Activated T-cell treated with anti-CD3 and anti-CD28 coated beads for 1 hour (primary cell): ENCODE measurements around the gene FAAP24.
"Not testable (repeated sequence)": the region's sequence is repeated elsewhere in the genome, so short reads cannot be mapped to it uniquely, and the experiment has no call there.

Experiments
- DNase-seq: peaks from one replicate; pipeline ENCODE4 v3.0.0-alpha.2; 2020; ENCODE audit warnings: low read depth

Gene FAAP24, protein sequence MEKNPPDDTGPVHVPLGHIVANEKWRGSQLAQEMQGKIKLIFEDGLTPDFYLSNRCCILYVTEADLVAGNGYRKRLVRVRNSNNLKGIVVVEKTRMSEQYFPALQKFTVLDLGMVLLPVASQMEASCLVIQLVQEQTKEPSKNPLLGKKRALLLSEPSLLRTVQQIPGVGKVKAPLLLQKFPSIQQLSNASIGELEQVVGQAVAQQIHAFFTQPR

DNA sequence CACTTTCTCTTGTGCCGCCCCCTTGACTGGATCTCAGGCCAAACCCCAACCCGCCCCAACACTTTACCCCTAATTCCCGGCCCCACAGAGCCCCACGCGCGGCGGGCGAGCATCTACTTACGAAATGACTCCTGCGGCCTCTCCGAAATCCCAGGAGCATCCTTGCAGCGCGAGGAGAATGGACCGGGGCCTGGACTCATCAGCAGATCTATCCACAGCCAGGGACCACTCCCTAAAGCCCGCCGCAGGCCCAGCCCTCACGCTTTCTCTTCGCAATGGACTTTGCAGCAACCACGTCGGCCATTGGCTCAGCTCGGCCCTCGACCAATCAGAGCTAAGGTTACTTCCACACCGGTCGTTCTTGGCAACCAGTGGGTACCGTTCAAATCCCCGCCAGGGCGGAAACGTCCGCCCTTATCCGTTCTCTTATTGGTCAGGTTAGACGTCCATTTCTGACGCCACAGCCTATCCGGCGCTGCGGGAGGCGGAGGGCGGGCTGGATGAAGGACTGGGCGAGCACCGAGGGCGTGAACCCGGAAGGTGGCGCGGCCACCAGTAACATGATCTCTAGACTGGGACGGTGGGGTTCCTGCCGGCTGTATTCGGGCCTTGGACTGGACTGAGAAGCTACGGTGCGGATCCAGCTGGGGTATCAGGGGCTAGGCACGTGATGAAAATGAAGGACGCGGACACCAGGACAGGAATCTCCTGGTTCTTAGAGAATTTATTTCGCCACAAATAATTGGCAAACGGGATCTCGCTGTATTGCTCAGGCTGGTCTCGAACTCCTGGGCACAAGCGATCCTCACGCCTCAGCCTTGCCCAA lies at the start of gene FAAP24, which contains the start of gene CEP89:
FAAP24 (plus strand) TSS at position 528 of the 826 bp plus-strand sequence. CDS start 955 bp downstream, outside the sequence.
CEP89 (minus strand) TSS at position 244 of the 826 bp plus-strand sequence; CDS start at position 160, 84 bp downstream.
- peak; percentile 93 for DNase-seq

DNA sequence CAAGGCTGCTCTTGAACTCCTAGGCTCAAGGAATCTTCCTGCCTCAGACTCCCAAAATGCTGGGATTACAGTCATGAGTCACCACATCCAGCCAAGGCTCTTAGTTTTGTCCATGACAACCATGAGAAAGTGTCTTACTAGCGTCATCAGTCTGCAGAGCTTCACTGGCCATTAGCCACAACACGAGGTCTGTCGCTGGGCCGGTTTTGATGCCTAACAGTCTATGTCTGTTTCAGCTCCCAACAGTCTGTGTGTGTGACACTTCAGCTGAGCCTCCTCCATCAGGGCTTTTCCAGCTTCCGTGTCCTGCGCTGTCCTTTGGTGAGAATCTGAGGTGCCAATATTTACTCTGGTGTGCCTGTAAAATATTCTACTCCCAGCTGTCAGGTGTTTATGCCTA lies 47.8 kb upstream of the FAAP24 start:
- no peak for DNase-seq

DNA sequence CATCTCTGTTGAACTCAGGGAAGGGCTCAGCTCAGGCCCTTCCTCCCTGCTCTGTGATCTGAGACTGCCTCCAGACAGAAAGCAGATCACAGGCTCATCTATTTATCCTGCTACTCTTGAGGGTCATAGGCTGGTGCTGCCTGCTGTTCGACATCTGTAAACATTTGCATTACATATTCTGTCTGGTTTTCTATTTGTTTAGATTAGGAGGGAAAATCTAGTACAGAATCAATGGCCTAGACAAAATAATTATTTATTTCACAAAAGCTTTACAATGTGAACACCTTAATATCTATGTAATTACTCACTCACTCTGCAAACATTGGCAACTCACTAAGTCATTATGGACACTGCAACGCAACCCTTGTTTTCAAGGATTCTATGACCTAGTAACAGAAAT lies 43.2 kb upstream of the FAAP24 start:
- no peak for DNase-seq

DNA sequence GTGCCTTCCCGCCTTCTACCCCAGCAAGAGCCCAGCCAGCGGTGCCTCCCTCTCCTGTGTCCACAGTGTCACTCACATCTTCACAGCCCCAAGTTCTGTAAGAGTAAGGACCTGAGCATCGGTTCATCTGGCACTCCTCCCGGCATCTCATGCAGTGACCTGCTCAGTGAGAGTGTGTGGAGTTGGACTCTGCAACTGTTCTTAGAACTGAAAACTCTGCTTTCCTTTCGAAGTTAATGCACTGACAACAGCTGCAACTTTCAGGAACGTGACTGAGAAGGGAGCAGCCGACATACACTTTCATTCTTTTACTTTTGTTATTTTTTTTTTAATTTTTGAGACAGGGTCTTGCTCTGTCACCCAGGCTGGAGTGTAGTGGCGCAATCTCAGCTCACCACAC lies 41.5 kb upstream of the FAAP24 start:
- no peak for DNase-seq

DNA sequence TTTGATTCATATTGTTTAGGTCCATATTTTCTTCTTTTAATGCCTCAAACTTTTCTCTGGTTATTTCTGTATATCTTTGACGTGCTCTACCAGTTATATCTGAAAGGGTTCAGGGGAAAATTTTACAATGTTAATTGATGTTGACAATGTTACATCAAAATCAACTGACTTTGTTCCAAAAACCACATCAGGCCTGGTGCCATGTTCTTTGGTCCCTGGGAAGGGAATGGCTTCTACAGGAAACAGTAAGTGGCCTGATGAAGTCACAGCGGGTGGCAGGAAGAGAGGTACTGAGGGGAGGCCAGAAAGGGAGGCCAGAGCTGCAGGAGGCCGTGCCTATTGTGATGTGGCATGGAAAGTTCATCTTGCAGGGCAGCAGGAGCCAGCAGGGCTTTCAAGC lies 38.5 kb upstream of the FAAP24 start:
- DNase-seq: no peak

DNA sequence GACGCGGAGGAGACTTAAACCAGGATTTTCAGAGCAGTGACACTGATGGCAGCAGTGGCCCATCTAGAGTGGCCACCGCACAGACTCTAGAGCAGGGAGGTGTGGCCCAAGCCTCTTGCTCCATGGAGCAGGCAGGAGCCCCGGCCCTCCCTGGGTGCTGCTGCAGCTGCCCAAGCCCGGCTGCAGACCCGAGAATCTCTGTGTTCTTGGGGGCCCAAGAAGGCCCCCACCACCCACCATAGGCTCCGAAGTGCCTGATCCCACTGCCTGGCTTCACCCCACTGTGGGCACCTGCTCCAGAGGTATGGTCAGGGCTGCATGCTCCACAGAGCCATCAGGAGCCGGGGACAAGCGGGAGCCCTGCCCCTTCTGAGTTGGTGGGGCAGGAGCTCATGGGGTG lies 36.4 kb upstream of the FAAP24 start:
- no peak for DNase-seq

DNA sequence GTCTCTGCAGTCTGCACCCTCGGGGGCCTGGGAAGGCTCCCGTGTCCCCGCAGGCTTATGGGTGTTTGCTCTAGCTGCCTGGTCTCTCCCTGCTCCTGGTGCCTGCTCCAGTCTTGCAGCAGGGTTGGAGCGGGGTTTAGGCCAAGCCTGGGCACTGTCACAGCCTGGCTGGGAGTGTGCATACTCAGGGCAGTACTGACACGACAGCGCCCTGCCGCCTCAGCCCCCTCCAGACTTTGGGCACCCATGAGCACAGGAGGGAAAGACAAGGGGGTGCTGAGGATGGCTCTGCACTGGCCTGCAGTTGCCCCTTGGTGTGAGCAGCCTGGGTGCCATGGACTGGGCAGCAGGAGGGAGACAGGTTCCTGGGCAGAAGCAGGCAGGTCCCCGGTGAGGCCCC lies 36.0 kb upstream of the FAAP24 start:
- no peak for DNase-seq

DNA sequence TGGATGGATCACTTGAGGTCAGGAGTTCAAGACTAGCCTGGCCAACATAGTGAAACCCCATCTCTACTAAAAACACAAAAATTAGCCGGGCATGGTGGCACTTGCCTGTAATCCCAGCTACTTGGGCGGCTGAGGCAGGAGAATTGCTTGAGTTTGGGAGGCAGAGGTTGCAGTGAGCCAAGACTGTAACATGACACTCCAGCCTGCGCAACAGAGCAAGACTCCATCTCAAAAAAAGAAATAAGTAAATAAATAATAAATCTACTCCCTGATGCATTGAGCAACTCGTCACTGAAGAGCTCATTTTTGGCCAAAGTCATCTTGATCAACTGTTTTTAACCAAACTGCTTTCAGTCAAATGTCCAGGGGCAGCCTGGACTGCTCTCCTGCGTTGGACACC lies 30.8 kb upstream of the FAAP24 start:
- DNase-seq: not testable (repeated sequence)

DNA sequence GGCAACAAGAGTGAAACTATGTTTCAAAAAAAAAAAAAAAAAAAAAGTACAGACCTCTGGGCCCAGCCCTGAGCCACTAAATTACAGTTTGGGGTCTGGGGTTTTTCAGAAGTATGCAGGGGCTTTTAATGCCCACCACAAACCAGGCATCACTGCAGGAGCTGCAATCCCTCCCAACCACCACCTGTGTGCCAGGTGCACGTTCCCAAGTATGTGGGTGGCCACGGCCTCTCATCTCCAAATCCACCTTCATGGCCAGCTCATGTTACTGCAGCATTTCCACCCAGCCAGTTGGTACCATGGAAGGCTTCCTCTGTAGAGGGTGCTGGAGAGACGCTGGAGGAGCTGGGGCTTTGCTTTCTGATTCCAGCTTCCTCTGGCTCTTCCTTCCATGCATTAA lies 26.8 kb upstream of the FAAP24 start:
- no peak for DNase-seq

DNA sequence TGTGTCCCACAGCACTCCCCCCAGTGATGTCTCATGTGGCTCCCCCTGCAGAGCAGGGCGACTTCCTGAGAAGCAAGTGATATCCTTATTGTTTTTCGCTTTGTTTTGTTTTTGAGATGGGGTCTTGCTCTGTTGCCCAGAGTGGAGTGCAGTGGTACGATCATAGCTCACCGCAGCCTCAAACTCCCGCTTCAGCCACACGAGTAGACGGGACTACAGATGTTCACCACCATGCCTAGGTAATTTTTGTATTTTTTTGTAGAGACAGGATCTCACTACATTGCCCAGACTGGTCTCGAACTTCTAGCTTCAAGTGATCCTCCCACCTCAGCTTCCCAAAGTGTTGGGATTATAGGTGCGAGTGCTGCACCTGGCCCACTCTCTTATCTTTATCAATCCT lies 5.3 kb upstream of the FAAP24 start:
- DNase-seq: no peak

DNA sequence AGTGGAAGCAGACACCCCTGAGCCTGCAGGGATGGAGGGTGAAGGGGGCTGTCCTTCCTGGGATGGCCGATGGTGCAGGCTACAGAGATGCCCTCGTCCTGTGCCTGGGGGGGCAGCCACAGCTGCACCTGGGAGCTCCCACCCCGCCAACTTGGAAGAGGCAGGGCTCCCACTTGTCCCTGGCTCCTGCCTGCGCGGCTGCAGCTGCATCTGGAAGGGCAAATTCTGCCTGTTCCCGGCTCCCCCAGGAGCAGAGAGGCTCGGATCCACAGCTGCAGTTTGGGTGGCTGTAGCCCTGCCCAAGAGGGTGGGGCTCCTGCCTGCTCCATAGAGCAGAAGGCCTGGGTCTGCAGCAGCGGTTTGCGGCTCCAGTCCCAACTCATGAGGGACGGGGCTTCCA lies 2.5 kb upstream of the FAAP24 start:
- DNase-seq: no peak

DNA sequence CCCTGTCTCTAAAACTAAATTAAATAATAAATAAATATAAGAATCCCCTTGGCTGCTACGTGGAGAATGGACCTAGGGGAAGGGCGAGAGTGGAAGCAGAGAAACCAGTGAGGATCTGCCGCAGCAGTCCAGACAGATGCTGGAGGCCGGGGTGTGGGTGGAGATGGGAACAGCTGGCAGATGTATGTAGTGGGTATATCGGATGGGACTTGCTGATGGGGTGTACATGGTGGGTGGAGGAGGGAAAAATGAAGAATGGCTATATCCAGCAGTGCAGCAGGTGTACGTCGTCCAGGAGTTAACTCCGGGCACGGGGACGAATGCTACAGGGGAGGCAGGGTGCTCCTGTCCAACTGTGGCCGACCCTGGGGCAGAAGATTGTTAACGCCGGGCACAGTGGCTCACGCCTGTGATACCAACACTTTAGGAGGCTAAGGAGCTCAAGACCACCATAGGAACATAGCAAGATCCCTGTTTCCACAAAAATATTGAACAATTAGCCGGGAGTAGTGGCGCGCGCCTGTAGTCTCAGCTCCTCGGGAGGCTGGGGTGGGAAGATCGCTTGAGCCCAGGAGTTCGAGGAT lies 938 bp upstream of the FAAP24 start:
- DNase-seq: no peak

DNA sequence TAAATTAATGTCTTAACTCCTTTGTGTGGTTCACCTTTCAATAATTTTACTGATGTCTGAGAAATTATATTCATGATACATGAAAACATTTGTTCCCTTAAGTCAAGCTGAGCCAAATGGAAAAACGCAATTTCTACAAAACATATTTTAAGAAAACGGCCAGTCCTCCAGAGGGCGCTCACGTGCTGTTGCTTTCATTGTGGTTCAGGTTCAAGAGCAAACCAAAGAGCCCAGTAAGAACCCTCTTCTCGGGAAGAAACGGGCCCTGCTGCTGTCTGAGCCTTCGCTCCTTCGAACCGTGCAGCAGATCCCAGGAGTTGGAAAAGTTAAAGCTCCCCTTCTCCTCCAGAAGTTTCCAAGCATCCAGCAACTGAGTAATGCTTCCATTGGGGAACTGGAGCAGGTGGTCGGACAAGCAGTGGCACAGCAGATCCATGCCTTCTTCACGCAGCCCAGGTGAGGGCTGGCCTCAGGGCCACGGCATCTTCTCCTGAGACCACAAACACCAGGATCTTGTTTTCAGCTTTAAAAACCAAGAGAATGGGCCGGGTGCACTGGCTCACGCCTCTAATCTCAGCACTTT lies 4.3 kb downstream of the FAAP24 start:
- peak; percentile 68 for DNase-seq

DNA sequence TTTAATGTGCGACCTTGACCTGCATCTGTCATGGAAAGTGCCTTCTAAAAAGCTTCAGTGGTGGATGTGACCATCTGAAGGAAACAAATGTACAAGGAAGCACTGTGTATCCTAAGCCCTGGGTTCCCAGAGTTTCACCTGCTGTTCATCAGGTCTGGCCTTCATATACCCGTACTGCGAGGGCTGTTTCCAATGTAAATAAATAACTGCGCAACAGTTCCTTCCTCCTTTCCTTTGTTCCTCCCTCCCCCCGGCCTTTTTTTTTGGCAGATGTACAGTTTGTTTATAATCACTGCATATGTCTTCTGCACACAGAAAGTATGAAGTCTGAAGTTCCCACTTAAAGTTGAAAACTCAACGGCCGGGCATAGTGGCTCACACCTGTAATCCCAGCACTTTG lies 5.2 kb downstream of the FAAP24 start:
- DNase-seq: no peak

DNA sequence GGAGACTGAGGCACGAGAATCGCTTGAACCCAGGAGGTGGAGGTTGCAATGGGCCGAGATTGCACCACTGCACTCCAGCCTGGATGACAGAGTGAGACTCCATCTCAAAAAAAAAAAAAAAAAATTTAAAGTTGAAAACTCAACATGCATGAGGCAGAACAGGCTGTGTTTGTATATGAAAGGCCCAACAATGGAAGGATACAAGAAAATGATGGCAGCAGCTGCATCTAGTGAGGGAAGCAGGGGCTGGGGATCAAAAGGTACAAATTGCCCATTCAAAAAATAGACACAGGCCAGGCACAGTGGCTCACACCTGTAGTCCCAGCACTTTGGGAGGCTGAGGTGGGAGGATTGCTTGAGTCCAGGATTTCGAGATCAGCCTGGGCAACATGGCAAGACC lies 5.8 kb downstream of the FAAP24 start:
- not testable (repeated sequence) for DNase-seq

DNA sequence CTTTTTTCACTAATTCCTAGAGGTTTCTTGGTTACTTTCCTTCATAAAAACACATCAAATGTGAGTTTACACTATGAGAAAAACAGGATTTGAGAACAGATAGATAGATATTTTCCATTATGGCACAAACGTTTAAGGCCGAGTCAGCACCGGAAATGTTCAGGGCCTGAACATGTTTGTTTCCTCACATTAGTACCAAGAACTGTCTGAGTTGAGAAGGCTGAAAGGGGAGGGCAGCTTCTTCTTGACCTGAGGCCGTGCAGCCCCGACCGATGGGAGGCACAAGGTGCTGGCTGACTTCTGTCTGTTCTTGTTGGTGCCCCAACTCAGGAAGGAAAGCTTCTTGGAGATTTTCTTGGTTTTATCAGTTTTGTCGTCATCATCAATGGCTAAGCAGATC lies 7.8 kb downstream of the FAAP24 start:
- not testable (repeated sequence) for DNase-seq

DNA sequence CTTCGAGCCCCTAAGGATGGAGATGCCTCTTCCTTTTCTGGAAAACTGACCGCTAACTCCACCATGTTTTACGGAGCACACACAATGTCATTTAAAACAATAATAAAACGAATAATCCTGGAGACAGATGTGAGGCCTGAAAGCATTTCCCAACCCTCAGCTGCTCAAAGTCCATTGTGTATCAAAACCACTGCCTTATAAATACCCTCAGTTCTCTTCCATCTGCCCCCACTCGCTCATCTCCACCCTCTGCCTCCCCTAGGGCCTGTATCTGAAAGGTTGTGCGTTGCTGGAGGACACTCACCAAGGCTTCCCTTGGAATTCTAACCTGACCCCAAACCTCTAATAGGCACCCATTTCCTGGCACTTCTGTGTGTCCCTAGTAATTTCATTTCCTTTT lies 10.4 kb downstream of the FAAP24 start:
- DNase-seq: not testable (repeated sequence)

DNA sequence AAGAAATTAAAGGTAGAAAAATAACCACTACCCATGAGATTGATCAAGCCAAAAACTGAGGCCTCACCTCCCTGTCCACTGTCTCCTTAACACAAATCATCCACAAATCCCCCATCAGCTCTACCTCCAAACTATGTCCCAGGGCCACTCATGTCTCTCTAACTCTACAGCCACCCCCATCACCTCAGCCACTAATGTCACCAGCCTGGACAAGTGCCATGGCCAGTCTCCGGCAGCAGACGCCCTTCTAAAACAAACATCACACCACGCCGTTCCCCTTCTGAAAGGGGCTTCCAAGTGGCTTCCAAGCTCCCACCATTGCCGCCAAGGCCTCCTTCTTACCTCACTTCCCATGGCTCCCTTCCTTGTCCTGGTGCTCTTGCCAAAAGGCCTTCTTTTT lies 16.2 kb downstream of the FAAP24 start:
- not testable (repeated sequence) for DNase-seq

DNA sequence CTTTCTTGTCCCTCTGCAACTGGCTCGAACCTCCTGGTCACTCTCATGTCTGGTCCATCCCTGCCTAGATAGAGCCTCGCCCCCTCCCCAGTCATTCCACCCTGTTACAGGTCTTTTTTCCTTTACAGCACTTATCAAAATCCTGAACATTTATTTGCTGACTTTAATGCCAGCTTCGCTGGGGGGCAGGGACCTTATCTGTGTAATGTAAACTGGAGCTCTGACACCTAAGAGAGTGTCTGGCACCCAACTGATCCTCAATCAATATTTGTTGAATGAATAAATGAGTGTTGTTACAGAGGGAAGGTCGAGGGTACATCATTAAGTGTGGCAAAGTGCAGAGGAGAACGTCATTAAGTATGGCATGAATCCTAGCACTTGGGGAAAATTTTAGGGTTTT lies 16.7 kb downstream of the FAAP24 start:
- DNase-seq: no peak

DNA sequence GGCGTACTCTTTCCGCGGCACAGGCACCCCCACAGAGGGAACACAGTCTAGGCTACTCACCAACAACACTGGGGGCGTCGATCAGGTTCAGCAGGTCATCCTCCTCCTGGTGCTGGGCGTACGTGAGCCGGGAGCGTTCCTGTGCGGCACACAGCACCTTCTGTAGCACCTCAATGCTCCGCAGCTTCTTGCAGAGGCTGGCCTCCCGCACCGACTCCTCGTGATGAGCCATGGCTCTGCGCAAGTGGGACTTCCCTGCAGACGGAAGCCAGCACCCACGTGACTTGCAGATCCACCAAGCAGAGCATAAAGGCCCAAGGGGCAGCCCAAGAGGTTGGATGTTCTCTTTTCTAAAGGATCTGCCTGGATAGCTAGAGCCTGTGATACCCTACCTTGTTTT lies 23.9 kb downstream of the FAAP24 start:
- not testable (repeated sequence) for DNase-seq

DNA sequence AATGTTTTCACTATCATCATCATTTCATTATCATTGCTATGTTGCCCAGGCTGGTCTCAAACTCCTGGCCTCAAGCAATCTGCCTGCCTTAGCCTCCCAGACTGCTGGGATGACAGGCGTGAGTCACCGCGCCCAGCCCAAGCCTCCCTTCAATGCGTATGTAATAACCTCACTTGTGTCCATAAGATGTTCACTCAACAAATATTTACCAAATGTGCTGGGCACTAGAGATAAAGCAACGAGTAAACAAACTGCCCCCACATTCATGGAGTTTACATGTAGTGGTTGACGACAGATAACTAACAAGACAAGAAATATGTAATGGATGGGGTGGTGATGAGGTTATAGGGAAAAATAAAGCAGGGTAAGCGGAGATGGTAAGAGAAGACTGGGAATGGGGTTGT lies 25.0 kb downstream of the FAAP24 start:
- DNase-seq: not testable (repeated sequence)

DNA sequence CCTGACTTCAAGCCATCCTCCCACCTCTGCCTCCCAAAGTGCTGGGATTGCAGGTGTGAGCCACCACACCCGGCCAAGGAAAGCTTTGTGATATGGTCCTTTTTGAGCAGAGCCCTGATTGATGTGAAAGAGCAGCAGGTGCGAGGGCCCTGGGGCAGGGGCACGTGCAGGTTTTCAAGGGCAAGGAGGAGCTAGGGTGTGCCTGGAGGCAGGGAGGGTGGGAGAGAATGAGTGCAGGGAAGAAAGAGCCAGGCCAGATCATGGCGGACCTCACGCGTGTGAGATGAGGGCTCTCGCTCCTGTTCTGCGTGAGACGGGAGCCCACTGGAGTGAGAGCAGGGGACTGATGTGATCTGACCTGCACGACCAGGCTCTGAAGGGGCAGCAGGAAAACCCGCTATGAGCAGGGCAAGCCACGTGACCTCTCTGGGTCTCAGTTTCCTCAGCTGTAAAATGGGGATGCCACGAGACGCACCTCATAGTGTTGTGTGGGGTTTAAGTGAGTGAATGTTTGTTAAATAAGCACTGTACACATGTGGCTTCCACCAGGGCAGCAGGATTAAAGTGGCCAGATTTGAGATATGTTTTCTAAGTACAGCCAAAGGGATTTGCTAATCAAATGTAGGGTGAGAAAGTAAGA lies 25.8 kb downstream of the FAAP24 start:
- DNase-seq: no peak
